Upper lobe of right lung (tissue), 1 donor: ENCODE results near the gene GALNT2. TPM values are rescaled to one million over a fixed set of nuclear protein-coding genes. Genes with fewer than 3 reads are reported as not detected.

Experiments
- ATAC-seq: fragments of 200-7000 bp; cut with Tn5 transposase; one replicate; pipeline ENCODE4 v1.9.1; 2020; ENCODE audit warnings: mild to moderate bottlenecking, moderate library complexity
- DNase-seq: peaks from one replicate; pipeline ENCODE4 v3.0.0-alpha.2; 2020
- H3K27ac ChIP-seq: fragments of 200-600 bp; one replicate; pipeline ENCODE4 v1.8.0; 2022
- H3K27me3 ChIP-seq: fragments of 200-600 bp; one replicate; pipeline ENCODE4 v1.8.0; 2022; ENCODE audit warnings: mild to moderate bottlenecking
- H3K36me3 ChIP-seq: fragments of 200-600 bp; one replicate; pipeline ENCODE4 v1.8.0; 2022
- H3K4me1 ChIP-seq: fragments of 200-600 bp; one replicate; pipeline ENCODE4 v1.8.0; 2022
- H3K4me3 ChIP-seq: fragments of 200-600 bp; one replicate; pipeline ENCODE4 v1.8.0; 2022; ENCODE audit warnings: mild to moderate bottlenecking
- H3K9me3 ChIP-seq: fragments of 200-600 bp; one replicate; pipeline ENCODE4 v1.8.0; 2022
- intact Hi-C: fragments of 100-400 bp; cut with DNase I; formaldehyde crosslinking; loops from one replicate; pipeline ENCODE4 v1.11.0; 2022
- total RNA-seq: library from RNA; stranded (reverse); fragmentation: NEBNext Ultra II Directional; extraction: Animal tissue kit (Norgen Biotek cat#: 25700); gene quantifications from one replicate; pipeline ENCODE4 v1.2.1, GENCODE V29; 2021
- TF ChIP-seq, protein P1 (sequence below): fragments of 200-600 bp; IDR thresholded peaks from one replicate; pipeline ENCODE4 v1.8.0; 2022; ENCODE audit warnings: antibody characterized with exemption
- donor health status: DM: no; HTN: yes; CAD: no; lungs with severe emphysema.

The GALNT2 gene
- total RNA-seq, 1 donor from 2014 or later = 55.1 TPM

DNA sequence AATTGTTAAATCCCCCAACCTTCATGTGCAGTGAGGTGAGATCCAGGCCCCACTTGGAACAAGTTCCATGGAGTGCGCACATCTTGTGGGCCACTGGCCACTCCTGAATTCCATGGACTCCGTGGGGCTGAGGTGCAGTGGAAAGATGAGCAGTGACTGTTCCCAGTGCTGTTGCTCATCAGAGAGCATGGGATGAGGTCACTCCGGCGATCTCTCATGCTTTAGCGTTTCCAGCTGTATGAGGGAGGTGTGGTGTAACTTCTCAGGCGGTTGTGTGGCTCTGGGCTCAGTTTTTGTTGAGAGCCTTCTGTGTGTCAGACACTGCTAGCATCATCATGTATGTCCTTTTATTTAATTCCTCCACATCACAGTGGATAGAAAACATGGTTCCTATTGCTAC lies 96.2 kb downstream of the GALNT2 start:
- Histone ChIP-seq H3K4me1 (peaks cover 8% of the 10 kb centered on the region), H3K9me3 (no peaks in the 10 kb centered on the region), H3K27ac (no peak overlapping the region), H3K4me3 (no peak overlapping the region), H3K36me3 (no peaks in the 10 kb centered on the region), H3K27me3 (no peaks in the 10 kb centered on the region)
- no peak for ATAC-seq
- intact Hi-C loops = no loop called here
- DNase-seq = no peak
- TF ChIP-seq, protein P1, sequence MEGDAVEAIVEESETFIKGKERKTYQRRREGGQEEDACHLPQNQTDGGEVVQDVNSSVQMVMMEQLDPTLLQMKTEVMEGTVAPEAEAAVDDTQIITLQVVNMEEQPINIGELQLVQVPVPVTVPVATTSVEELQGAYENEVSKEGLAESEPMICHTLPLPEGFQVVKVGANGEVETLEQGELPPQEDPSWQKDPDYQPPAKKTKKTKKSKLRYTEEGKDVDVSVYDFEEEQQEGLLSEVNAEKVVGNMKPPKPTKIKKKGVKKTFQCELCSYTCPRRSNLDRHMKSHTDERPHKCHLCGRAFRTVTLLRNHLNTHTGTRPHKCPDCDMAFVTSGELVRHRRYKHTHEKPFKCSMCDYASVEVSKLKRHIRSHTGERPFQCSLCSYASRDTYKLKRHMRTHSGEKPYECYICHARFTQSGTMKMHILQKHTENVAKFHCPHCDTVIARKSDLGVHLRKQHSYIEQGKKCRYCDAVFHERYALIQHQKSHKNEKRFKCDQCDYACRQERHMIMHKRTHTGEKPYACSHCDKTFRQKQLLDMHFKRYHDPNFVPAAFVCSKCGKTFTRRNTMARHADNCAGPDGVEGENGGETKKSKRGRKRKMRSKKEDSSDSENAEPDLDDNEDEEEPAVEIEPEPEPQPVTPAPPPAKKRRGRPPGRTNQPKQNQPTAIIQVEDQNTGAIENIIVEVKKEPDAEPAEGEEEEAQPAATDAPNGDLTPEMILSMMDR = no peak

DNA sequence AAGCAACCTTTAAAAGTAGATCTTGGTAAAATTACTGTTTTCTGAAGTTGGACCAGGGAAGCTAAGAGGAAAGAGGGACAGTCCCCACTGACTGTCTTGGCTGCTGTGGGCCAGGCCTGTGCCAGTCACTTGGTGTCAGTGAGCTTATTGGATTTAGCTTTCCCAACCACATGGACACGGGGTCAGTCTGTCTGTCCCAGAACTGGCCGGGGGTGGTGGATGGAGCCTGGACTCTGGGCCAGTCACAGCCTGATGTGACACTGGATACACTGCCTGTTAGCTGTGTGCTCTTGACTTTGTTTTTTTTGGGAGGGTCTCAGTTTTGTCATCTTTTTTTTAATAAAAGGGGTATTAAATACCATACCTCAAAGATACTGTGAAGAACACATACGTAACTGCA lies 96.7 kb downstream of the GALNT2 start:
- Histone ChIP-seq H3K9me3 (no peaks in the 10 kb centered on the region), H3K27me3 (no peaks in the 10 kb centered on the region), H3K36me3 (no peaks in the 10 kb centered on the region), H3K27ac (no peak overlapping the region), H3K4me1 (peaks cover 4% of the 10 kb centered on the region), H3K4me3 (no peak overlapping the region)
- intact Hi-C loops = no loop called here
- DNase-seq = no peak
- TF ChIP-seq, protein P1 = no peak
- ATAC-seq = no peak

DNA sequence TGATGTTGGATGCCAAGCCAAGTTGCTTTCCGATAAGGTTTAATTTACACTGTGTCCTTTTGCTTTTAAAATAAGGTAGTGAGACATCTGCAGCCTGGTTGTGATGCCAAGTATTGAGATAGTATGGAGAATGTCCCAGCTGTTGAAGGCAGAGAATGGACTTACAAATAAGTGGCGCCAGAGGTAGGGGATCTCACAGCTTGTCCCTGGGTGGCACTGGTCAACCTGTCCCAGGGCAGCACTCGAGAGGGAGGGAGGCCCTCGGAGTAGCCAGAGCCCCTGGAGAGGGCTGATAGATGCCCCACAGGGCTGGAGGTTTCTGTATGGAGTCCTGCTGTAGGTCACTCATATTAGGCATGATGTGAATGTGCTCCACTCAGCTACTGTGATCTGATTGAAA lies 98.5 kb downstream of the GALNT2 start:
- intact Hi-C loops = no loop called here
- TF ChIP-seq, protein P1 = no peak
- Histone ChIP-seq H3K4me3 (no peak overlapping the region), H3K9me3 (no peaks in the 10 kb centered on the region), H3K27me3 (no peaks in the 10 kb centered on the region), H3K27ac (no peak overlapping the region), H3K4me1 (peaks cover 8% of the 10 kb centered on the region), H3K36me3 (no peaks in the 10 kb centered on the region)
- no peak for ATAC-seq
- DNase-seq = no peak

DNA sequence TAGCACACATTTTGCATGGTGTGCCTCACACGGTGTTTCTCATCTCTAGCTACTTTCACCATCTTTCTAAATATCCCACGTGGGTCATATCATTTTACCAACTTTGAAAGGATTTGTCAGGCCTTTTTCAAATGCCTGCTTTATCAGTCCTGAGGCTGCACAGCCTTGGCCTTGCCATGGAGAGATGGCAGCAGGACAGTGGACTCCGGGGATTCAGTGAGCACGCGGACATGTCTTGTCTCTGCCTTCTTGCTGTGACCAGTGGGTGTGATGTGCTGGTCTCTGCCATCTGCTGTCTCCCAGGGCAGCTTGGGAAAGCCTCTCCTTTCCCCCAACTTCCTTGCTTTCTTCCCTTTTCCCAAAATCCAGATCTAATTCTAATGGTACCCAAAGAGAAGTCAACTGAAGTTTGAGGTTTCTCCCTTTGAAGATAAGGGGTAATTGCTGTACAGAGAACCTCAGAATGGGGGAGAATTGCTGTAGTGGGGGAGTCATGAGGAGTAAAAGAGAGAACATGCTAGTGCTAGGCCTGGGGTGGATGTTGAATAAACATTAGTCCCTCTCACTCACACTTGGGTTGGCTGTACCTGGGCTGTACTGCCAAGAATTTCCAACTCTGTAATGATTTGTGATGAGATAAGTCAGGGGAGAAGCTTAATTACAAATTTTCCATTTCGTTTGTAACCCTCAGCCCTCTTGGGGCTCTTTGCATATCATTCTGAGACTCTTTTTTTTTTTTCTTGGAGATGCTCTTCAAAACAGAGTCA lies 99.5 kb downstream of the GALNT2 start:
- no peak overlapping the region for H3K27ac ChIP-seq
- intact Hi-C loops = no loop called here

DNA sequence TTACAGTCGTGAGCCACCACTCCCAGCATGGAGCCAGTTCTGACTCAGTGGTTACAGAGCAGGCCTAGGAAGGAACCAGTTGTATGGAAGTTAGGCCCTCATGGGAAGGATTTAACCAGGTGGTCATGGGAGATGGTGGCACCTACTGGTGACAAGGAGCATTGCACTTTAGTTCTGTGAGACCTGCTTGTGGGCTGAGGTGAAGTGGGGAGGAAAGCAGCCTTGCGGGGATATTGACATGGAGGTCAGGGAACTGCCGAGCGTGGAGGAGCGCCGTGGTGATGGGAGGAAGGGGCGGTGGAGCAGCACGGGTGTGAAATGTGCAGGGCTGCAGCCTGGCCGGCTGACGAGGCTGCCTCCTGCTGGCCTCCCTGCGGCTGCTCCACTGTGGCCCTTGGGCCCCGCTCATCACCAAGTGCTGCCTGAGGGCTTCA lies 100.4 kb downstream of the GALNT2 start:
- TF ChIP-seq, protein P1 = peak; percentile 77
- Histone ChIP-seq H3K36me3 (no peaks in the 10 kb centered on the region), H3K27me3 (no peaks in the 10 kb centered on the region), H3K9me3 (no peaks in the 10 kb centered on the region), H3K4me3 (no peak overlapping the region), H3K27ac (no peak overlapping the region), H3K4me1 (peaks cover 4% of the 10 kb centered on the region)
- intact Hi-C loops = no loop called here
- DNase-seq (no peak), ATAC-seq (peak; percentile 95)

More for the DNA sequence above, 99.5 kb downstream of the GALNT2 start:
- no peak overlapping the region for H3K4me3 ChIP-seq
- DNase-seq (no peak), ATAC-seq (no peak)
- H3K9me3 ChIP-seq = no peaks in the 10 kb centered on the region
- H3K27me3 ChIP-seq = no peaks in the 10 kb centered on the region
- H3K4me1 ChIP-seq = peaks cover 4% of the 10 kb centered on the region
- no peaks in the 10 kb centered on the region for H3K36me3 ChIP-seq
- TF ChIP-seq, protein P1 = no peak
